Measurements from ENCODE around the gene VSTM4.

DNA sequence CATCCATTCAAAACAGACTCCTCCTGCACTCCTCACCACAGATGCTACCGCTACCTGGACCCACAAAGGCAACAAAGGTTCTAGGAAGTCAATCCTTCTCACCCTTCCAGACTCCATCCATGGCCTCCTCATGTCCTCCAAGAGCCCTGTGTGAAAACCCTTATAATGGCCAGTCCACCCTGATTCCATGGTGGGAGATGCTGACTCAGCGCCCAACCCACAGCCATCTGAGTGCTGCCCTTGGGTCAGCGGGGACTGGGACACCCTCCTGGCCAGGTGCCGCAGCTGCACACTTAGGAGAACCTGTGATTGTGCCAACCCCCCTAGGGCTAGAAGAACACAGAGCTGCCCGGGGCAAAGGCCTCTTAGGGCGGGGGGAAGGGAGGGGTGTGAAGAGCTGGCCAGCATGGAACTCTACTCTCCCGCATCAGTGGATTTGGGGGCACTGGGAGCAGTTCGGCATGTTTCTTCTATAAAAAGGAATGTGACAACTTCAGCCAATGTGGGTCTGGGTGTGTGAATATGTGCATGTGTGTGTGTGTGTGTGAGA lies 47.5 kb upstream of the VSTM4 start:
- TF ChIP-seq TEAD4 (IDR thresholded peaks at IDR 0.05) (no peak), YY1 (IDR thresholded peaks at IDR 0.05; ENCODE audit: low read depth) (no peak), EP300 (IDR thresholded peaks at IDR 0.05; ENCODE audit: borderline replicate concordance) (no peak), CREB1 (IDR thresholded peaks at IDR 0.05; ENCODE audit: low read depth) (no peak), CEBPB (IDR thresholded peaks at IDR 0.05) (no peak), TCF12 (IDR thresholded peaks at IDR 0.05; ENCODE audit: low read depth) (no peak)
- TF ChIP-seq, protein P1, sequence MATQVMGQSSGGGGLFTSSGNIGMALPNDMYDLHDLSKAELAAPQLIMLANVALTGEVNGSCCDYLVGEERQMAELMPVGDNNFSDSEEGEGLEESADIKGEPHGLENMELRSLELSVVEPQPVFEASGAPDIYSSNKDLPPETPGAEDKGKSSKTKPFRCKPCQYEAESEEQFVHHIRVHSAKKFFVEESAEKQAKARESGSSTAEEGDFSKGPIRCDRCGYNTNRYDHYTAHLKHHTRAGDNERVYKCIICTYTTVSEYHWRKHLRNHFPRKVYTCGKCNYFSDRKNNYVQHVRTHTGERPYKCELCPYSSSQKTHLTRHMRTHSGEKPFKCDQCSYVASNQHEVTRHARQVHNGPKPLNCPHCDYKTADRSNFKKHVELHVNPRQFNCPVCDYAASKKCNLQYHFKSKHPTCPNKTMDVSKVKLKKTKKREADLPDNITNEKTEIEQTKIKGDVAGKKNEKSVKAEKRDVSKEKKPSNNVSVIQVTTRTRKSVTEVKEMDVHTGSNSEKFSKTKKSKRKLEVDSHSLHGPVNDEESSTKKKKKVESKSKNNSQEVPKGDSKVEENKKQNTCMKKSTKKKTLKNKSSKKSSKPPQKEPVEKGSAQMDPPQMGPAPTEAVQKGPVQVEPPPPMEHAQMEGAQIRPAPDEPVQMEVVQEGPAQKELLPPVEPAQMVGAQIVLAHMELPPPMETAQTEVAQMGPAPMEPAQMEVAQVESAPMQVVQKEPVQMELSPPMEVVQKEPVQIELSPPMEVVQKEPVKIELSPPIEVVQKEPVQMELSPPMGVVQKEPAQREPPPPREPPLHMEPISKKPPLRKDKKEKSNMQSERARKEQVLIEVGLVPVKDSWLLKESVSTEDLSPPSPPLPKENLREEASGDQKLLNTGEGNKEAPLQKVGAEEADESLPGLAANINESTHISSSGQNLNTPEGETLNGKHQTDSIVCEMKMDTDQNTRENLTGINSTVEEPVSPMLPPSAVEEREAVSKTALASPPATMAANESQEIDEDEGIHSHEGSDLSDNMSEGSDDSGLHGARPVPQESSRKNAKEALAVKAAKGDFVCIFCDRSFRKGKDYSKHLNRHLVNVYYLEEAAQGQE (IDR thresholded peaks at IDR 0.05; ENCODE audit: low read depth), result no peak

Measured in Ishikawa (cell line).